ENCODE results near the gene APOC4. TPM values are rescaled to one million over a fixed set of nuclear protein-coding genes. Genes with fewer than 3 reads are reported as not detected.

Gene APOC4
- polyA plus RNA-seq, 2 of the 4 experiments (the other 2 are of a cell fraction), result not detected

- WGBS (ENCODE audit: missing lambda C conversion rate), result 93% methylated on average over 7 of the region's 7 CpGs
- Histone ChIP-seq H3K4me2 (no peak overlapping the region), H3K4me3 (no peak overlapping the region), H3K4me1 (no peaks in the 10 kb centered on the region), H3K9me3 (no peaks in the 10 kb centered on the region), H3K27ac (no peak overlapping the region)
- DNase-seq (ENCODE audit: low read depth in 1 of 2, low spot score in 1 of 2) (no peak), ATAC-seq (no peak), FAIRE-seq (no peak)
- no peak for TF ChIP-seq MYC (IDR thresholded peaks at IDR 0.05; ENCODE audit: borderline replicate concordance, low read length)
- no peak for TF ChIP-seq RAD21 (conservative IDR thresholded peaks at IDR 0.05 in 1 of 2, IDR thresholded peaks at IDR 0.05 in 1 of 2)
- ChIA-PET CTCF (interaction anchor here (1.0 to 7.0 kb wide), 6 partner anchors 10 to 75 kb away, joined by 3 to 59 read pairs (median 5); no protein-coding TSS in a partner anchor), POLR2A (interaction anchor here (1.3 kb wide), 1 partner anchor 15 kb away, joined by 4 read pairs; no protein-coding TSS in a partner anchor)
Measured at GRCh38 chr19:44986389-44986788, 44.4 kb downstream of the APOC4 start.

DNA sequence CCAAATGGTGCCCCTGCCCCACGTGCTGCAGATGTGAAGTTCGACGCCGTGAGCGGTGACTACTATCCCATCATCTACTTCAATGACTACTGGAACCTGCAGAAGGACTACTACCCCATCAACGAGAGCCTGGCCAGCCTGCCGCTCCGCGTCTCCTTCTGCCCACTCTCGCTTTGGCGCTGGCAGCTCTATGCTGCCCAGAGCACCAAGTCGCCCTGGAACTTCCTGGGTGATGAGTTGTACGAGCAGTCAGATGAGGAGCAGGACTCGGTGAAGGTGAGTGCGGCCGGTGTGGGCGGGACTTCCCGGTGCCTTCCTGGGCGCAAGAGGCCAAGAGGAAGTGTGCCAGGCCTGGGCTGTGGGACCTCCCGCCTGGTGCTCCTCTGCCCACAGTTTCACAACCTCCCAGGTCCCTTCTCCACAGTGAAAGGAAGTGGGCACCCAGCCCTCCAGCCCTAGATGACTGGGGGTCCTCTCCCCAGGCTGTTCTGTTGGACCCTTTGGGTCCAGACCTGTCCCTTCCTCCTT is 45.2 kb downstream of the APOC4 start:
- H3K9me3 ChIP-seq, result no peaks in the 10 kb centered on the region
- POLR2A ChIA-PET, result no interaction called here
- ATAC-seq (no peak), DNase-seq (ENCODE audit: low read depth in 1 of 2, low spot score in 1 of 2) (no peak), FAIRE-seq (no peak)
- H3K4me3 ChIP-seq, result no peak overlapping the region
- WGBS (ENCODE audit: missing lambda C conversion rate), result 91% methylated on average over 20 of the region's 20 CpGs
- no peaks in the 10 kb centered on the region for H3K4me1 ChIP-seq
- no peak overlapping the region for H3K4me2 ChIP-seq
- CTCF ChIA-PET, result interaction anchor here (1.0 to 7.0 kb wide), 4 partner anchors 11 to 74 kb away, joined by 4 to 59 read pairs (median 6); no protein-coding TSS in a partner anchor
- TF ChIP-seq, protein P1, sequence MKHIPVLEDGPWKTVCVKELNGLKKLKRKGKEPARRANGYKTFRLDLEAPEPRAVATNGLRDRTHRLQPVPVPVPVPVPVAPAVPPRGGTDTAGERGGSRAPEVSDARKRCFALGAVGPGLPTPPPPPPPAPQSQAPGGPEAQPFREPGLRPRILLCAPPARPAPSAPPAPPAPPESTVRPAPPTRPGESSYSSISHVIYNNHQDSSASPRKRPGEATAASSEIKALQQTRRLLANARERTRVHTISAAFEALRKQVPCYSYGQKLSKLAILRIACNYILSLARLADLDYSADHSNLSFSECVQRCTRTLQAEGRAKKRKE (CRISPR knock-in tag; IDR thresholded peaks at IDR 0.05; ENCODE audit: low read depth), result no peak
- TF ChIP-seq HOXB13 (CRISPR knock-in tag; IDR thresholded peaks at IDR 0.05; ENCODE audit: low read depth), result no peak
- TF ChIP-seq CBX8 (IDR thresholded peaks at IDR 0.05), result no peak
- no peak for TF ChIP-seq EP300 (IDR thresholded peaks at IDR 0.05)
- no peak for TF ChIP-seq PHF8 (IDR thresholded peaks at IDR 0.05; ENCODE audit: borderline replicate concordance, low read depth)
- no peak for TF ChIP-seq USF2 (IDR thresholded peaks at IDR 0.05)
- no peak for TF ChIP-seq HES2 (IDR thresholded peaks at IDR 0.05)
- no peak for TF ChIP-seq ZFP36 (IDR thresholded peaks at IDR 0.05; ENCODE audit: borderline replicate concordance, partially characterized antibody)
- TF ChIP-seq POLR2AphosphoS2 (conservative IDR thresholded peaks at IDR 0.05; ENCODE audit: low read length), result no peak
- no peak for TF ChIP-seq CHD2 (IDR thresholded peaks at IDR 0.05; ENCODE audit: low read length, partially characterized antibody)
- no peak for TF ChIP-seq TP53 (CRISPR knock-in tag; IDR thresholded peaks at IDR 0.05)
- TF ChIP-seq, protein P2, sequence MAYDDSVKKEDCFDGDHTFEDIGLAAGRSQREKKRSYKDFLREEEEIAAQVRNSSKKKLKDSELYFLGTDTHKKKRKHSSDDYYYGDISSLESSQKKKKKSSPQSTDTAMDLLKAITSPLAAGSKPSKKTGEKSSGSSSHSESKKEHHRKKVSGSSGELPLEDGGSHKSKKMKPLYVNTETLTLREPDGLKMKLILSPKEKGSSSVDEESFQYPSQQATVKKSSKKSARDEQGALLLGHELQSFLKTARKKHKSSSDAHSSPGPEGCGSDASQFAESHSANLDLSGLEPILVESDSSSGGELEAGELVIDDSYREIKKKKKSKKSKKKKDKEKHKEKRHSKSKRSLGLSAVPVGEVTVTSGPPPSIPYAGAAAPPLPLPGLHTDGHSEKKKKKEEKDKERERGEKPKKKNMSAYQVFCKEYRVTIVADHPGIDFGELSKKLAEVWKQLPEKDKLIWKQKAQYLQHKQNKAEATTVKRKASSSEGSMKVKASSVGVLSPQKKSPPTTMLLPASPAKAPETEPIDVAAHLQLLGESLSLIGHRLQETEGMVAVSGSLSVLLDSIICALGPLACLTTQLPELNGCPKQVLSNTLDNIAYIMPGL (CRISPR knock-in tag; IDR thresholded peaks at IDR 0.05; ENCODE audit: borderline replicate concordance), result no peak
- TF ChIP-seq HOXA7 (CRISPR knock-in tag; IDR thresholded peaks at IDR 0.05), result no peak
- TF ChIP-seq EHF (CRISPR knock-in tag; IDR thresholded peaks at IDR 0.05), result no peak
- TF ChIP-seq, protein P3, sequence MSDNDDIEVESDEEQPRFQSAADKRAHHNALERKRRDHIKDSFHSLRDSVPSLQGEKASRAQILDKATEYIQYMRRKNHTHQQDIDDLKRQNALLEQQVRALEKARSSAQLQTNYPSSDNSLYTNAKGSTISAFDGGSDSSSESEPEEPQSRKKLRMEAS (IDR thresholded peaks at IDR 0.05), result no peak
- H3K27ac ChIP-seq, result no peak overlapping the region

- Histone ChIP-seq H3K9me3 (no peaks in the 10 kb centered on the region), H3K4me3 (no peak overlapping the region), H3K4me2 (no peak overlapping the region), H3K27ac (no peak overlapping the region), H3K4me1 (no peaks in the 10 kb centered on the region)
- FAIRE-seq, result no peak
- WGBS (ENCODE audit: missing lambda C conversion rate), result 79% methylated on average over 7 of the region's 9 CpGs
- CTCF ChIA-PET, result interaction anchor here (0.9 to 7.0 kb wide), 13 partner anchors 9 to 87 kb away, joined by 3 to 59 read pairs (median 4); partner anchors contain the start of gene RELB
- TF ChIP-seq, protein P2 (CRISPR knock-in tag; IDR thresholded peaks at IDR 0.05; ENCODE audit: borderline replicate concordance), result no peak
- no peak for TF ChIP-seq TP53 (CRISPR knock-in tag; IDR thresholded peaks at IDR 0.05)
- TF ChIP-seq KDM1A (IDR thresholded peaks at IDR 0.05; ENCODE audit: low read depth), result no peak
- no peak for TF ChIP-seq RNF2 (IDR thresholded peaks at IDR 0.05; ENCODE audit: borderline replicate concordance, low read depth)
- TF ChIP-seq JUNB (IDR thresholded peaks at IDR 0.05), result no peak
- TF ChIP-seq EHF (CRISPR knock-in tag; IDR thresholded peaks at IDR 0.05), result no peak
- TF ChIP-seq CBX2 (IDR thresholded peaks at IDR 0.05; ENCODE audit: borderline replicate concordance, low read depth), result no peak
- no peak for TF ChIP-seq ESRRA (IDR thresholded peaks at IDR 0.05; ENCODE audit: borderline replicate concordance, low read length)
- no peak for TF ChIP-seq GATA3 (IDR thresholded peaks at IDR 0.05; ENCODE audit: borderline replicate concordance)
- TF ChIP-seq EHMT2 (IDR thresholded peaks at IDR 0.05; ENCODE audit: low read depth), result no peak
- no peak for ATAC-seq
- no peak for DNase-seq (ENCODE audit: low read depth in 1 of 2, low spot score in 1 of 2)
- POLR2A ChIA-PET, result interaction anchor here (0.6 kb wide), 1 partner anchor 31 kb away, joined by 3 read pairs; no protein-coding TSS in a partner anchor
Measured at GRCh38 chr19:44988273-44988672, 46.2 kb downstream of the APOC4 start.

Measured in A549 (cell line).